Uterus (tissue), 2 donors: Measurements from ENCODE around the gene ZBTB7C.

Experiments used
- POLR2A ChIP-seq, 2 donors: fragments of 450-650 bp; IDR thresholded peaks; one replicate each; pipeline ENCODE4 v1.6.1; 2016; ENCODE audit warnings: antibody characterized with exemption in 2 of 2, mild to moderate bottlenecking in 1 of 2, moderate library complexity in 1 of 2
- TF ChIP-seq, protein P1 (sequence below), 4 experiments: fragments of 200-600 bp in 2 of 4; fragments of 450-650 bp in 2 of 4; sonication (generic) in 2 of 4; IDR thresholded peaks; one replicate each; pipeline ENCODE4 v1.5.1; 2016 to 2019; ENCODE audit warnings: antibody characterized with exemption in 4 of 4, mild to moderate bottlenecking in 2 of 4, moderate library complexity in 1 of 4

DNA sequence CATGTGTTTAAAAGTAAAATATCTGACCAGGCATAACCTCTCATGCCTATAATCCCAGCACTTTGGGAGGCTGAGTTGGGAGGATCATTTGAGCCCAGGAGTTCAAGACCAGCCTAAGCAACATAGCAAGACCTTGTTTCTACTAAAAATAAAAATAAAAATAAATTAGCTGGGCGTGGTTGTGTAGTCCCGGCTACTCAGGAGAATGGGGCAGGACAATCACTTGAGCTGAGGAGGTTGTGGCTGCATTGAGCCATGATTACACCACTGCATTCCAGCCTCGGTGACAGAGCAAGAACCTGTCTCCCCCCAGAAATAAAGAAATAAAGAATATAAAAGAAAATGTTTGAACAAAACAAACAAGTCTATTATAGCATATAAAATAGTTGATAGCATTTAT lies 158.3 kb downstream of the ZBTB7C start:
- TF ChIP-seq, protein P1, sequence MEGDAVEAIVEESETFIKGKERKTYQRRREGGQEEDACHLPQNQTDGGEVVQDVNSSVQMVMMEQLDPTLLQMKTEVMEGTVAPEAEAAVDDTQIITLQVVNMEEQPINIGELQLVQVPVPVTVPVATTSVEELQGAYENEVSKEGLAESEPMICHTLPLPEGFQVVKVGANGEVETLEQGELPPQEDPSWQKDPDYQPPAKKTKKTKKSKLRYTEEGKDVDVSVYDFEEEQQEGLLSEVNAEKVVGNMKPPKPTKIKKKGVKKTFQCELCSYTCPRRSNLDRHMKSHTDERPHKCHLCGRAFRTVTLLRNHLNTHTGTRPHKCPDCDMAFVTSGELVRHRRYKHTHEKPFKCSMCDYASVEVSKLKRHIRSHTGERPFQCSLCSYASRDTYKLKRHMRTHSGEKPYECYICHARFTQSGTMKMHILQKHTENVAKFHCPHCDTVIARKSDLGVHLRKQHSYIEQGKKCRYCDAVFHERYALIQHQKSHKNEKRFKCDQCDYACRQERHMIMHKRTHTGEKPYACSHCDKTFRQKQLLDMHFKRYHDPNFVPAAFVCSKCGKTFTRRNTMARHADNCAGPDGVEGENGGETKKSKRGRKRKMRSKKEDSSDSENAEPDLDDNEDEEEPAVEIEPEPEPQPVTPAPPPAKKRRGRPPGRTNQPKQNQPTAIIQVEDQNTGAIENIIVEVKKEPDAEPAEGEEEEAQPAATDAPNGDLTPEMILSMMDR (IDR thresholded peaks at IDR 0.05) = no peak
- no peak for TF ChIP-seq POLR2A (IDR thresholded peaks at IDR 0.05)
